K562 (cell line): ENCODE data around the gene PPFIA3. TPM values are rescaled to one million over a fixed set of nuclear protein-coding genes. Genes with fewer than 3 reads are reported as not detected.

Experiments used
- ATAC-seq: fragments of 200-7000 bp; cut with Tn5 transposase; 3 replicates; pipeline ENCODE4 v1.9.1; 2020; ENCODE audit warnings: moderate library complexity
- BruUV-seq: library from RNA; stranded (reverse); fragments of 400-500 nt; replicated peaks from 2 replicates; lab custom pipeline; 2021; lab: Mats Ljungman, UMichigan
- CTCF ChIA-PET: fragments of 300-600 bp; formaldehyde crosslinking; extraction: SDS; loops from one replicate; lab custom pipeline; 2021; ENCODE audit warnings: low intra/inter-chr PET ratio; lab: Yijun Ruan, JAX
- POLR2A ChIA-PET: fragments of 300-600, 350-650 bp; sonication (Branson Sonifier 250); formaldehyde crosslinking; extraction: SDS; loops from one replicate; lab custom pipeline; 2021; ENCODE audit warnings: antibody characterized with exemption, inconsistent platforms; lab: Yijun Ruan, JAX
- DNase-seq, 4 experiments: peaks; one replicate each; pipeline versions ENCODE4 v3.0.0 to v3.0.0-alpha.2; 2011 to 2018; ENCODE audit warnings: low spot score in 3 of 4, mixed read lengths in 3 of 4; ENCODE audit errors: extremely low read depth in 1 of 4
- FAIRE-seq: peaks from 2 replicates; lab custom pipeline; 2011; peaks lifted over from hg19 to GRCh38; lab: Jason Lieb, UNC
- H2AFZ ChIP-seq: 2 replicates; pipeline ENCODE4 v1.6.0; 2011; ENCODE audit warnings: low read depth, low read length, control low read depth, inconsistent platforms
- H3K27ac ChIP-seq: fragments of 200-600 bp; 3 replicates; pipeline ENCODE4 v1.8.0; 2011; ENCODE audit warnings: low read depth, mild to moderate bottlenecking, control low read depth, inconsistent platforms, low read length, moderate library complexity, mixed read lengths; ENCODE audit errors: extremely low read depth
- H3K27me3 ChIP-seq, 2 experiments: fragments of 300-600 bp in 1 of 2; 2 replicates in 1 of 2; 3 replicates in 1 of 2; pipeline versions ENCODE4 v1.6.0 to v1.8.0; 2011; ENCODE audit warnings: inconsistent platforms in 2 of 2, low read length in 2 of 2, mild to moderate bottlenecking in 1 of 2, mixed read lengths in 1 of 2, moderate library complexity in 1 of 2; ENCODE audit not compliant: control insufficient read depth in 2 of 2, insufficient read depth in 2 of 2
- H3K36me3 ChIP-seq: fragments of 300-600 bp; 3 replicates; pipeline ENCODE4 v1.8.0; 2011; ENCODE audit warnings: mild to moderate bottlenecking, low read length, inconsistent platforms; ENCODE audit not compliant: control insufficient read depth, insufficient read depth
- H3K4me1 ChIP-seq, 2 experiments: fragments of 200-600 bp in 1 of 2; replicated peaks in 1 of 2; 2 replicates in 1 of 2; 3 replicates in 1 of 2; pipeline versions ENCODE4 v1.5.1 to v1.8.0; 2011; ENCODE audit warnings: inconsistent platforms in 2 of 2, low read length in 2 of 2, mild to moderate bottlenecking in 1 of 2, mixed read lengths in 1 of 2, moderate library complexity in 1 of 2; ENCODE audit not compliant: control insufficient read depth in 2 of 2, insufficient read depth in 2 of 2
- H3K4me2 ChIP-seq: 2 replicates; pipeline ENCODE4 v1.6.1; 2011; ENCODE audit warnings: low read length, control low read depth, inconsistent platforms, mixed read lengths; ENCODE audit not compliant: insufficient read depth
- H3K4me3 ChIP-seq: fragments of 200-600 bp; sonication (generic), shearing (Covaris generic); 2 replicates; pipeline ENCODE4 v1.5.1; 2016; ENCODE audit warnings: control low read depth, inconsistent platforms
- H3K79me2 ChIP-seq: fragments of 200-600 bp; 3 replicates; pipeline ENCODE4 v1.8.0; 2011; ENCODE audit warnings: low read length, inconsistent platforms; ENCODE audit not compliant: control insufficient read depth, insufficient read depth
- H3K9ac ChIP-seq, 2 experiments: 2 replicates each; pipeline versions ENCODE4 v1.6.0 to v1.6.1; 2011; ENCODE audit warnings: low read depth in 2 of 2, low read length in 2 of 2, control low read depth in 1 of 2, inconsistent platforms in 1 of 2, mild to moderate bottlenecking in 1 of 2, mixed read lengths in 1 of 2; ENCODE audit not compliant: insufficient read depth in 1 of 2
- H3K9me1 ChIP-seq: one replicate; pipeline ENCODE4 v1.6.0; 2011; ENCODE audit warnings: inconsistent platforms, mild to moderate bottlenecking, low read length, moderate library complexity; ENCODE audit not compliant: control insufficient read depth, insufficient read depth
- H3K9me3 ChIP-seq: replicated peaks from 2 replicates; pipeline ENCODE4 v1.5.1; 2011; ENCODE audit warnings: low read depth, low read length, inconsistent platforms; ENCODE audit not compliant: control insufficient read depth, insufficient read depth
- H4K20me1 ChIP-seq: replicated peaks from 2 replicates; pipeline ENCODE4 v1.6.1; 2011; ENCODE audit warnings: low read length, inconsistent platforms, mixed read lengths; ENCODE audit not compliant: control insufficient read depth, insufficient read depth
- ELF4 ChIP-seq: fragments of 450-650 bp; formaldehyde crosslinking; IDR thresholded peaks from 2 replicates; pipeline ENCODE4 v1.4.0; 2022; ENCODE audit warnings: missing genetic modification characterization
- GABPA ChIP-seq: fragments of 200-800 bp; sonication (Bioruptor generic); conservative IDR thresholded peaks from 2 replicates; pipeline ENCODE4 v1.6.1; 2016; ENCODE audit warnings: low read depth, missing genetic modification characterization, missing compliant biosample characterization
- GABPB2 ChIP-seq: fragments of 250-450 bp; sonication (Bioruptor Pico); conservative IDR thresholded peaks from 2 replicates; pipeline ENCODE4 v1.5.1; 2021; ENCODE audit warnings: mild to moderate bottlenecking
- HDAC6 ChIP-seq: IDR thresholded peaks from 2 replicates; pipeline ENCODE4 v1.6.1; 2012; ENCODE audit warnings: low read depth, mild to moderate bottlenecking, control low read depth, inconsistent platforms, low read length, moderate library complexity
- KLF6 ChIP-seq: fragments of 250-450 bp; sonication (Bioruptor Pico); IDR thresholded peaks from 2 replicates; pipeline ENCODE4 v1.4.0; 2020; ENCODE audit warnings: mild to moderate bottlenecking, moderate library complexity, borderline replicate concordance
- NFIC ChIP-seq: fragments of 450-650 bp; IDR thresholded peaks from 2 replicates; pipeline ENCODE4 v1.6.1; 2017; ENCODE audit warnings: mild to moderate bottlenecking, inconsistent platforms
- PHB ChIP-seq: fragments of 250-450 bp; sonication (Bioruptor Pico); IDR thresholded peaks from 2 replicates; pipeline ENCODE4 v1.5.0; 2021
- POLR2AphosphoS5 ChIP-seq: IDR thresholded peaks from 2 replicates; pipeline ENCODE4 v1.6.1; 2011; ENCODE audit warnings: mild to moderate bottlenecking, low read depth, low read length, moderate library complexity; ENCODE audit not compliant: control insufficient read depth, insufficient read depth
- POLR3A ChIP-seq: IDR thresholded peaks from 2 replicates; pipeline ENCODE4 v1.6.1; 2011; ENCODE audit warnings: borderline replicate concordance, mild to moderate bottlenecking, moderate library complexity; ENCODE audit not compliant: insufficient read length, insufficient read depth; ENCODE audit errors: extremely low read depth
- RBM15 ChIP-seq: fragments of 200-400 bp; formaldehyde crosslinking; IDR thresholded peaks from 2 replicates; pipeline ENCODE4 v1.6.1; 2018; ENCODE audit warnings: mild to moderate bottlenecking, low read length, moderate library complexity; ENCODE audit not compliant: insufficient read depth
- RBM22 ChIP-seq: fragments of 200-400 bp; formaldehyde crosslinking; IDR thresholded peaks from 2 replicates; pipeline ENCODE4 v1.6.1; 2018; ENCODE audit warnings: low read length, low read depth; ENCODE audit not compliant: poor library complexity, severe bottlenecking
- ZFX ChIP-seq: sonication (generic); formaldehyde crosslinking; IDR thresholded peaks from 2 replicates; pipeline ENCODE4 v1.8.0; 2022; ENCODE audit warnings: mild to moderate bottlenecking, missing genetic modification reagents, moderate library complexity
- ZNF551 ChIP-seq: fragments of 250-450 bp; sonication (Bioruptor Pico); IDR thresholded peaks from 2 replicates; pipeline ENCODE4 v1.5.0; 2021; ENCODE audit warnings: mild to moderate bottlenecking, moderate library complexity
- WGBS: fragments of 100-300 bp; shearing (Covaris generic); methylation state at CpG from one replicate; pipeline ENCODE4 v1.1.6; 2016; ENCODE audit warnings: low coverage, mixed read lengths; ENCODE audit not compliant: insufficient coverage; ENCODE audit errors: missing lambda C conversion rate; 5-methylcytosine and 5-hydroxymethylcytosine counted together
- in situ Hi-C: fragments of 300-500 bp; cut with MboI; formaldehyde crosslinking; loops from 4 replicates; pipeline ENCODE4 v1.15.0; 2018; ENCODE audit warnings: inconsistent platforms, mixed read lengths
- intact Hi-C: fragments of 100-400 bp; cut with micrococcal nuclease; formaldehyde crosslinking; loops from 2 replicates; pipeline ENCODE4 v1.14.2; 2022
- polyA plus RNA-seq, 8 experiments: library from polyadenylated mRNA; depleted of rRNA in 4 of 8; stranded (reverse) in 5 of 8; unstranded in 3 of 8; fragments of >200 nt; fragmentation: Nextera tagmentation in 2 of 8; fragmentation: Illumina TruSeq in 1 of 8; extraction: Ambion mirVana in 2 of 8; extraction: Trizol in 1 of 8; gene quantifications; 2 replicates each; pipeline versions ENCODE4 v1.2.1 to v1.2.3, GENCODE V29; 2011 to 2014; ENCODE audit warnings: inconsistent platforms in 1 of 8, missing spikeins in 1 of 8
- total RNA-seq, 7 experiments: library from RNA; depleted of rRNA in 6 of 7; stranded (reverse); fragments of >200 nt in 6 of 7; fragmentation: Illumina TruSeq in 2 of 7; extraction: Trizol in 2 of 7; gene quantifications; 2 replicates each; pipeline versions ENCODE4 v1.2.1 to v1.2.3, GENCODE V29; 2011 to 2021; ENCODE audit warnings: low replicate concordance in 1 of 7
- TF ChIP-seq, protein P1 (sequence below): fragments of 250-450 bp; sonication (Bioruptor Pico); IDR thresholded peaks from 2 replicates; pipeline ENCODE4 v1.8.0; 2021; ENCODE audit warnings: mild to moderate bottlenecking, moderate library complexity
- TF ChIP-seq, protein P2 (sequence below): fragments of 250-450 bp; sonication (Bioruptor Pico); IDR thresholded peaks from 2 replicates; pipeline ENCODE4 v1.5.0; 2021; ENCODE audit warnings: mild to moderate bottlenecking, moderate library complexity
- TF ChIP-seq, protein P3 (sequence below): fragments of 250-450 bp; sonication (Bioruptor Pico); IDR thresholded peaks from 2 replicates; pipeline ENCODE4 v1.8.0; 2022; ENCODE audit warnings: moderate library complexity, mild to moderate bottlenecking, inconsistent platforms

Gene PPFIA3
- total and polyA plus RNA-seq, 9 of the 15 experiments (the other 6 are each of a cell fraction or from before 2014, with no cell fraction given): 0.10 to 53.0 (median 17.6) TPM

DNA sequence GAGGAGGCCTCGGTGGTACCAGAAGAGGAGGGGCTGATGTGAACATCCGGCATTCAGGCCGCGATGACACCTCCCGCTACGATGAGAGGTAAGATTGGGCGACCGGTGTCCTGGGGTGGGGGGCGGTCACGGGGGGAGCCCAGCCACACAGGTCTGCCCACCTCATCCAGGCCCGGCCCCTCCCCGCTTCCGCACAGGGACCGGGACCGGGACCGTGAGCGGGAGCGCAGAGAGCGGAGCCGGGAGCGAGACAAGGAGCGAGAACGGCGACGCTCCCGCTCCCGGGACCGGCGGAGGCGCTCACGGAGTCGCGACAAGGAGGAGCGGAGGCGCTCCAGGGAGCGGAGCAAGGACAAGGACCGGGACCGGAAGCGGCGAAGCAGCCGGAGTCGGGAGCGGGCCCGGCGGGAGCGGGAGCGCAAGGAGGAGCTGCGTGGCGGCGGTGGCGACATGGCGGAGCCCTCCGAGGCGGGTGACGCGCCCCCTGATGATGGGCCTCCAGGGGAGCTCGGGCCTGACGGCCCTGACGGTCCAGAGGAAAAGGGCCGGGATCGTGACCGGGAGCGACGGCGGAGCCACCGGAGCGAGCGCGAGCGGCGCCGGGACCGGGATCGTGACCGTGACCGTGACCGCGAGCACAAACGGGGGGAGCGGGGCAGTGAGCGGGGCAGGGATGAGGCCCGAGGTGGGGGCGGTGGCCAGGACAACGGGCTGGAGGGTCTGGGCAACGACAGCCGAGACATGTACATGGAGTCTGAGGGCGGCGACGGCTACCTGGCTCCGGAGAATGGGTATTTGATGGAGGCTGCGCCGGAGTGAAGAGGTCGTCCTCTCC lies 11.5 kb upstream of the PPFIA3 start:
- intact Hi-C loops (no loop called here), in situ Hi-C loops (no loop called here)
- peaks cover 5% of the 10 kb centered on the region; the same call in 2 of the 3 replicates for H3K79me2 ChIP-seq
- peaks cover 71% of the 10 kb centered on the region for H3K36me3 ChIP-seq
- H3K9me1 ChIP-seq: peaks cover 11% of the 10 kb centered on the region
- WGBS: 99% methylated on average over 30 of the region's 93 CpGs
- 0 out of 4 replicates have a peak overlapping the region, but pooled peaks of 1 of the 2 experiments have one; percentile 11 for H3K9ac ChIP-seq
- FAIRE-seq: no peak
- H3K4me1 ChIP-seq: peaks cover 12 to 52% of the 10 kb centered on the region in 2 experiments
- no peak for ATAC-seq
- peaks cover 17% of the 10 kb centered on the region for H4K20me1 ChIP-seq
- H3K9me3 ChIP-seq: no peaks in the 10 kb centered on the region
- no peak overlapping the region for H3K4me3 ChIP-seq
- no peak overlapping the region for H3K27ac ChIP-seq
- H3K27me3 ChIP-seq: no peaks in the 10 kb centered on the region
- CTCF ChIA-PET: interaction anchor here (1.5 kb wide), 1 partner anchor 11 kb away, joined by 4 read pairs; no protein-coding TSS in a partner anchor
- BruUV-seq: TSS peak; percentile 76
- POLR2A ChIA-PET: interaction anchor here (0.8 to 2.2 kb wide), 3 partner anchors 10 to 20 kb away, joined by 3 to 12 read pairs (median 5); no protein-coding TSS in a partner anchor
- no peak overlapping the region for H2AFZ ChIP-seq
- no peak overlapping the region for H3K4me2 ChIP-seq
- peak in 1 of 4 experiments; percentile 24 for DNase-seq
- TF ChIP-seq RBM22 (peak; percentile 75), RBM15 (no peak), ZFX (CRISPR knock-in tag) (no peak), GABPB2 (CRISPR knock-in tag) (no peak), GABPA (tag) (no peak), POLR3A (no peak), ELF4 (CRISPR knock-in tag) (no peak), NFIC (no peak), POLR2AphosphoS5 (peak; percentile 18; the same call in 1 of the 2 replicates), PHB (CRISPR knock-in tag) (no peak), ZNF551 (CRISPR knock-in tag) (no peak), HDAC6 (no peak), KLF6 (CRISPR knock-in tag) (no peak)
- TF ChIP-seq, protein P1, sequence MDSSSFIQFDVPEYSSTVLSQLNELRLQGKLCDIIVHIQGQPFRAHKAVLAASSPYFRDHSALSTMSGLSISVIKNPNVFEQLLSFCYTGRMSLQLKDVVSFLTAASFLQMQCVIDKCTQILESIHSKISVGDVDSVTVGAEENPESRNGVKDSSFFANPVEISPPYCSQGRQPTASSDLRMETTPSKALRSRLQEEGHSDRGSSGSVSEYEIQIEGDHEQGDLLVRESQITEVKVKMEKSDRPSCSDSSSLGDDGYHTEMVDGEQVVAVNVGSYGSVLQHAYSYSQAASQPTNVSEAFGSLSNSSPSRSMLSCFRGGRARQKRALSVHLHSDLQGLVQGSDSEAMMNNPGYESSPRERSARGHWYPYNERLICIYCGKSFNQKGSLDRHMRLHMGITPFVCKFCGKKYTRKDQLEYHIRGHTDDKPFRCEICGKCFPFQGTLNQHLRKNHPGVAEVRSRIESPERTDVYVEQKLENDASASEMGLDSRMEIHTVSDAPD: no peak
- TF ChIP-seq, protein P2, sequence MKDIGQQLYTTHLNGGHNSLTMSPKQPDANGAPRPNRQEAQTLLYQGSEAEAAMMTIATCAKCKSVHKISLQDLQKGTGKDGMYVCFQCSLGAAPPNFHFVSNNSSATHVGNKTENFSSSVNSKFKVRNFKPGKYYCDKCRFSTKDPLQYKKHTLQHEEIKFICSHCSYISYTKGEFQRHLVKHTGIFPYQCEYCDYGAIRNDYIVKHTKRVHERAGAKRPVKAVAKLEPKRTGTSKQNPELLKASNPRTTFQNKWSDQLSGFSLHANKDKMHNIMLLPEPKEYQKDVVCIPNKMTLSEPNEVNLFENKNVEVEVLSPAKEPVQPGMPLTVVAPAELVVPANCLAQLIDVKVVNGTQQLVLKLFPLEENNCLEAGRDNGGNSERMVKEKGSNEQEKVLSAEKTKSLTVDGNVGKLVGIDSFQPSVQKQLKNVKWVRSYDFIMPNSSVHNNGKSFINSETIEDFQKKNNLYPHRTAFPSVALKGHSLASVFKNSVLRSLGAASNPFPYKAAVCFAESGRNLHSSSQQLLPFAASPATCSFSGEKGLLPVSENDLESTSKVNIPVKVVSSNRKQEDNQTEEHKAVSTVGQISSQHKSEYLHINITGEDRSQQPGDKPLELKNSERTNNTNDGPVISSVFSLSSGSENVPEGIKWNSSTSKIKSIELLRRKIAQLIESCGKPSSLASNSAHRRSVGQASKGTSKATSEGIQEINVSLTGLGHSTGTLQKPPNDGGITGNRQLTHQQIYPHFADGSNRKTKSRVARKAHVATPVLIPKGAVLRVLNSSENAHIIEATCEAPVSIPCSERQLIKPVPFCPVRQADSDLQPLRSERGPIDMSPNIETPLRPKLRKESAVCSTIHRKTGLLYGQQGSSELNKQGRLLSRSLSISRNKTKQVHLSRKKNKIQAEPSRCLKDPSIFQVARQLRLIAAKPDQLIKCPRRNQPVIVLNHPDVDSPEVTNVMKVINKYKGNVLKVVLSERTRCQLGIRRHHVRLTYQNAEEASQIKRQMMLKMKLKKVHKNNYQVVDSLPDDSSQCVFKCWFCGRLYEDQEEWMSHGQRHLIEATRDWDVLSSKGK (CRISPR knock-in tag): no peak
- TF ChIP-seq, protein P3, sequence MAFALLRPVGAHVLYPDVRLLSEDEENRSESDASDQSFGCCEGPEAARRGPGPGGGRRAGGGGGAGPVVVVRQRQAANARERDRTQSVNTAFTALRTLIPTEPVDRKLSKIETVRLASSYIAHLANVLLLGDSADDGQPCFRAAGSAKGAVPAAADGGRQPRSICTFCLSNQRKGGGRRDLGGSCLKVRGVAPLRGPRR (CRISPR knock-in tag): no peak
